GM12865 (cell line): ENCODE data around the gene KRT80.

Experiments
- DNase-seq: peaks from one replicate; pipeline ENCODE4 v3.0.0; 2010; ENCODE audit warnings: low read depth
- H3K4me3 ChIP-seq: 2 replicates; pipeline ENCODE4 v1.5.1; 2011; ENCODE audit warnings: mild to moderate bottlenecking, low read depth, low read length, control low read depth
- TF ChIP-seq, protein P1 (sequence below): IDR thresholded peaks from 2 replicates; pipeline ENCODE4 v1.5.1; 2011; ENCODE audit warnings: low read length, control low read depth, low read depth, inconsistent platforms; ENCODE audit not compliant: insufficient read depth; ENCODE audit errors: missing control alignments

The KRT80 gene

DNA sequence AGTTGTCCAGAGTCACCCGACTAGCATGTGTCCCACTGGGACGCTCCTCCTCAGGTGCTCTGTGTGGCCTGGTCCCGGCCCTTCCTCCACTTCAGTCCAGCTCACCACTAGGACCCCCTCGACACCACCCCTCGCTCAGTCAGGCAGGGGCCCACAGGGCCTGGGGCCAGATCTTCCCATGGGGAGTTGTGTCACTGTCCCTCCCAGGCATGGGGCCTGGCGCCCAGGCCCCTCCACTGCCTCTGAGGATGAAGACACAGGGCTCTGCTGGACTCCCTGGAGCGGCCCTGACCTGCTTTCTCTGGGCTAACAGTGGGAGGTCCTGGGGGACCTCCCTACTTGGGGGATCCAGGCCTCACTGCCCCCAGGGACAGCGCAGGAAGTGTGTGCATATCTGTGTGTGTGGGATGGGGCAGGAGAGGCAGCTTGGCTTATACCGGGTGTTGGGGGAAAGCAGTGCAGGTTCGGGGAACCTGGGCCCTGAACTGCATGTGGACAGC, 43.8 kb downstream of the KRT80 start:
- TF ChIP-seq, protein P1, sequence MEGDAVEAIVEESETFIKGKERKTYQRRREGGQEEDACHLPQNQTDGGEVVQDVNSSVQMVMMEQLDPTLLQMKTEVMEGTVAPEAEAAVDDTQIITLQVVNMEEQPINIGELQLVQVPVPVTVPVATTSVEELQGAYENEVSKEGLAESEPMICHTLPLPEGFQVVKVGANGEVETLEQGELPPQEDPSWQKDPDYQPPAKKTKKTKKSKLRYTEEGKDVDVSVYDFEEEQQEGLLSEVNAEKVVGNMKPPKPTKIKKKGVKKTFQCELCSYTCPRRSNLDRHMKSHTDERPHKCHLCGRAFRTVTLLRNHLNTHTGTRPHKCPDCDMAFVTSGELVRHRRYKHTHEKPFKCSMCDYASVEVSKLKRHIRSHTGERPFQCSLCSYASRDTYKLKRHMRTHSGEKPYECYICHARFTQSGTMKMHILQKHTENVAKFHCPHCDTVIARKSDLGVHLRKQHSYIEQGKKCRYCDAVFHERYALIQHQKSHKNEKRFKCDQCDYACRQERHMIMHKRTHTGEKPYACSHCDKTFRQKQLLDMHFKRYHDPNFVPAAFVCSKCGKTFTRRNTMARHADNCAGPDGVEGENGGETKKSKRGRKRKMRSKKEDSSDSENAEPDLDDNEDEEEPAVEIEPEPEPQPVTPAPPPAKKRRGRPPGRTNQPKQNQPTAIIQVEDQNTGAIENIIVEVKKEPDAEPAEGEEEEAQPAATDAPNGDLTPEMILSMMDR, result no peak
- H3K4me3 ChIP-seq, result no peak overlapping the region
- DNase-seq, result no peak

DNA sequence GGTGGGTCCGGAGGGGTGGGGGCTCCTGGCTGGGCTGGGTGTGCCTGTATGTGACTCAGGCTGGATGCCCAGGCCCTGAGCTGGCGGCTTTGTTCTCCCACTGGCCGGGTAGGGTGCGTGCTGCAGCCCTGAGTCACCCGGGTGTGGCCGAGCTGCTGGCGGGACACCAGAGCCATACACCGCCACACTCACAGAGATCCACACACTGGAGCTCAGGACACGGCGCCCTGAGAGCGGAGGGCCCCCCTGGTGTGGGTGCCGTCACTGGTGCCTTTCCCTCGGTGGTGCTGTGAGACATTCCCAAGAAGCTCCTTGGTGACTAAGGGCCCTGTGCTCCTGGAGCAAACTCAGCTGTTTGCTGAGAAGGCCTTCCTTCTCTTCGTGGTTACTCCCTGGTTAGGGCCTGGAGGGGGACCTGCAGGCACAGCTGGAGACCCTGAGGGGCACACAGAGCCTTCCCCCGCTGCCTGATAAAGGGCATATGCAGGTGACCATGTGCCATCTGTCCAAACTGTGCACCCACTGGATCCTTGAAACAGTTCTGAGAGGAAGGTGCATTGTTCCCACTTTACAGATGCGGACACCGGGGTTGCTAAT, 44.3 kb downstream of the KRT80 start:
- TF ChIP-seq, protein P1, result no peak
- no peak overlapping the region for H3K4me3 ChIP-seq
- no peak for DNase-seq

DNA sequence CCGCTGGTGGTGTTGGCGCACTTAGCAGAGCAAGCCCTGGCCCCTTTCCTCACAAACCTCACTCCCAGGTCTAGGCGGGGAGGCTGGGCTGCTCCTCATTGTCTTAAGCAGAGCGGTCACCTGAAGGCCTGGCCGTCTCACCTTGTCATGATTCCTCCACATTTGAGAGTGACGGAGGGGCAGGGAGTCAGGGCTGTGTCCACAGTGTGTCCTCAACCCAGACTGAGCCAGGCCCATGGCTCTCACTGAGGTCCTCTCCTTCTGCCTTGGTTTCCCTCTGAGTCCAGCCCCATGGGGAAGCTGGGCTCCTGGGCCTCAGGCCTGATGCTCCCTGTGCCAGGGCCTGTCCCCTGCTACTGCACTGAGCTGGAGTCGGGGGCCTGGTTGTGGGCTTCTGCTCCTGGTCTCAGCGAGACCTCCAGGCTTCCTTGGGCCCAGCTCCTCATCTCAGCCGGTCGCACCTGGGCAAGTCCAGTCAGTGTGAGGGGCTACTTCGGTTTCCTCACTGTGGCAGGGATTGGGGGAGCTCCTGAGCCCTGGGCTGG, 44.9 kb downstream of the KRT80 start:
- TF ChIP-seq, protein P1, result no peak
- no peak overlapping the region for H3K4me3 ChIP-seq

DNA sequence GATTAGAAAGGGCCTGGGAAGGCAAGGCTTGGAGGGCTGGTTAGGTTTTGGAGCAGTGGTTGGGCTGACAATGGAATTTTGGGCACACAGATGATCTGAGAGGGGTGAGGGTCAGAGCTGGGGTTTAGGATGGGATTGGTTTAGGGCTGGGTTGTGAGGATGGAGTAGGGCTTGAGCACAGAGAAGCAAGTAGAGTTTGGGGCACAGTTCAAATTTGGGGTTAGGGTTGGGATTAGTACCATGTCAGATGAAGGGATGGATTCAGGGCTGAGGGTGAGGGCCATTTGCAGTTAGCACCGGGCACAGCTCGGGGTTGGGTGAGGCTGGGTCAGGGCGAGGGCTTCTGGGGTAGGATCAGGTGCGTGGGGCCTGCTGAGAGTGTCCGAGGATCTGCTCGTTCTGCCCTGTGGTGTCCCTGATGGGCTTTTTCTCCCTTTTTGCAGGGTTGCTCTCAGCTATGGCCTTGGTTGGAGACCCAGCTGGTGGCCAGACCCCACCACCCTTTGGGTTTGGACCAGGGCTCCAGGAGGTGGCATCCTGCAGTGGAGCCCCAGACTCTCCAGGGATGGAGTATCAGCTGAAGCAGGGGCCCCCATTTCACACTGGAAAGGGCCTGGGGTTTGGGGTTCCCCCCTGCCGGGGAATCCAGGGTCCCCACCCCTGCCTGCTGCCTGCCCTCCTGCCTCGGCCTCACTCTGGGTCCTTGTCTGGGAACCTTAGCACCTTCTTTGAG, 45.6 kb downstream of the KRT80 start:
- H3K4me3 ChIP-seq, result no peak overlapping the region
- TF ChIP-seq, protein P1, result no peak
- DNase-seq, result no peak

More for the DNA sequence above, 44.9 kb downstream of the KRT80 start:
- DNase-seq, result no peak

DNA sequence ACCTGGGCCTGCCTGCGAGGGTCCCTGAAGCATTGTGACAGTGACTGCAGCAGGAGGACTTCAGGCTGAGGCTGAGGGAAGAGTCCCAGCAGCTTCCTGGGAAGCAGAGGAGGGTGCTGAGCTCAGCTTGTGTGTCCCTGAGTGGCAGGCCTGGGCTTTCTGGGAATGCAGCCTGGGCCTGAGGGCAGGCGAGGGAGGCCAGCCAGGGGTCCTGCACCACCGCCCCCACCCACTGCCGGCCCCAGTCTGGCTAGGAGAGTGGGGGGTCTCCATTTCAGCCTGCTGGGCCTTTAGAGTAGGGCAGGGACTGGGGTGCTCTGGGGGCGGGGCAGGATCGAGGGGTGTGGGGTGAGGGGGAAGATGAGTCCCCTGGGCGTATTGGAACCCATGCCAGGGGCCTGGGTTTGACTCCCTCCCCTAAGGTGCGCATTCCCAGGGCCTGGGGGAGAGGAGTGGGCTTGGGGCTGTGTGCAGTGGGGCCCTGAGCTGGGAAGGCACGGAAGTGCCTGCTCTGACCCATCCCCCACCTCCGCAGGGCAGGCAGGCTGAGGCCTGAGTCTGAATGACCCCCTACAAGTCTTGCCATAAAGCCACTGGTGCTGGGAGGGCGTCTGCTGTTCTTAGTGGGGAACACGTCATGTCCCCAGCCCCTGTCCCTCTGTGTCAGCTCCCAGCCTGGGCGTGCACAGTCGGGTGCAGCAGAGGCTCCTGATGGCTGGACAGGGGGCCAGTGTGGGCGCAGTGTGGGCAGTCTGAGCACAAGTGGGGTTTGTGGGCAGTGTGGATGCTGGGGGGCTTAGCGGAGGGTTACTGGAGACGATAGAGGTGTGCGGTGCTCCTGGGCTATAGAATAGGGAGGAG, 46.4 kb downstream of the KRT80 start:
- TF ChIP-seq, protein P1, result no peak
- no peak overlapping the region for H3K4me3 ChIP-seq

DNA sequence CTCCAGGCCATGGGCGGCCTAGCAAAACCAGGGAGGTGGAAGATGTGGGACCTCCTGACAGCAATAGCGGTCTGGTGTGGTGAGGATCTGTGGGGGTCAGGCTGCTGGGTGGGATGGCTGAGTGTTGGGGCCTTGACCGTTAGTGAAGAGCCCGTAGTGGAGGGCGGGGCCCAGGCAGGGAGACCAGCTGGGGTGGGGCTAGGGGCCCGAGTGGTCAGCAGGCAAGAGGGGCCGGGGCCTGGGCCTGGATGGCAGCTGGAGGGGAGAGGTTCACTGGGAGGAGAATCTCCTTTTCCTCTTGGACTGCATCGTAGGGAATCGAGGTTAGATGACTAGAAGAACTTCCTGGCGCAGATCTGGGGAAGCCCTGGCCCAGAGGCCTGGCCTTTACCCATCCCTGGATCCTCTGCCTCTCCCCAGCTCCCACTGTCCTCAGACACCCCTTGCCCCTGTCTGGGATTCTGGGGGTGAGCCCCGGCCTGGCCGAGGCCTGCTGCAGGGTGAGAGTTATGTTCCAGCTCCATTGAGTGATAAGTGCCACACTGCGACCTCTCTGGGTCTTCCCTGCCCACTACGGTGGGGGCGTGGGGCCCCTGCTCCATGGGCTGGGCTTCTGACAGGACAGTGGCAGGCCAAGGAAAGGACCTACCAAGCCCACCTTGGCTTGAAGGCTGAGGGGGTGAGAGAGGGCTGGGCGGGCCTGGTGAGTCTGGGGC, 47.1 kb downstream of the KRT80 start:
- DNase-seq, result no peak
- no peak overlapping the region for H3K4me3 ChIP-seq
- TF ChIP-seq, protein P1, result no peak

More for the DNA sequence above, 46.4 kb downstream of the KRT80 start:
- DNase-seq, result no peak
